Stimulated activated naive B cell treated with anti-CD40 and anti-IgM and Interleukin-4, amounts not matched to agents 10 μg/mL and 1 μg/mL and 100 μg/mL, for 72 hours (primary cell): ENCODE results near the gene RUNDC1.

ENCODE experiments used
- ATAC-seq, 2 donors: fragments of 150-1000 bp; cut with Tn5 transposase; replicated peaks; 2 replicates each; pipeline ENCODE4 v1.10.0; 2021; ENCODE audit warnings: moderate library complexity in 1 of 2
- DNase-seq: peaks from one replicate; pipeline ENCODE4 v3.0.0; 2021
- H3K27ac Mint-ChIP-seq: one replicate; pipeline ENCODE4 v1.8.0; 2022; ENCODE audit warnings: mild to moderate bottlenecking, mixed read lengths
- H3K27me3 Mint-ChIP-seq, 2 donors: one replicate each; pipeline ENCODE4 v1.8.0; 2022; ENCODE audit warnings: mixed read lengths in 2 of 2
- H3K36me3 Mint-ChIP-seq, 2 donors: one replicate each; pipeline ENCODE4 v1.8.0; 2022; ENCODE audit warnings: mixed read lengths in 2 of 2, mild to moderate bottlenecking in 1 of 2
- H3K4me1 Mint-ChIP-seq, 2 donors: one replicate each; pipeline ENCODE4 v1.8.0; 2022; ENCODE audit warnings: mixed read lengths in 2 of 2, mild to moderate bottlenecking in 1 of 2
- H3K4me3 Mint-ChIP-seq, 2 donors: one replicate each; pipeline ENCODE4 v1.8.0; 2022; ENCODE audit warnings: mild to moderate bottlenecking in 2 of 2, mixed read lengths in 2 of 2, moderate library complexity in 1 of 2
- H3K9me3 Mint-ChIP-seq, 2 donors: one replicate each; pipeline ENCODE4 v1.8.0; 2022; ENCODE audit warnings: mixed read lengths in 2 of 2, mild to moderate bottlenecking in 1 of 2

The RUNDC1 gene

DNA sequence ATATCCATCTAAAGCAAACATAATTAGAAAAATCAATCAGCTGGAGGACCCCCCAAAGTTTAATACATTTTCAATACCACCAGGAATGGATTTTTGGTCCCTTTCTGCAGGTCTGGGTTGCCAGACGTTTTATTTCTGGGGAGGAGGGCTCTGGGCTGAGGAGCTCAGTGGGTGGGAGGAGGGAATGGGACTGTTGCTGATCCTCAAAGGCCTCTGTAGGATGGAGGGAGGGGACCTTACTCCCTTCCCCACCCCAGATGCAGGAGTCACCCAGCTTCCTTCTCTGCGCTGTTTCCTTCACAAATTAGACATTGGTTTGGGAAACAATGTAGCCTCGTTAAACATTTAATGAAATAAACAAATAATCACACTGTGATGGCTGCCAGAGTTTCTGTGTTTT lies 51.3 kb downstream of the RUNDC1 start:
- ATAC-seq = no peak
- no peak overlapping the region for H3K4me3 Mint-ChIP-seq
- no peaks in the 10 kb centered on the region for H3K36me3 Mint-ChIP-seq
- no peak overlapping the region for H3K27ac Mint-ChIP-seq
- DNase-seq = no peak
- H3K4me1 Mint-ChIP-seq = peaks cover 0 to 2% of the 10 kb centered on the region in 2 donors
- H3K27me3 Mint-ChIP-seq = no peaks in the 10 kb centered on the region
- H3K9me3 Mint-ChIP-seq = no peaks in the 10 kb centered on the region

- Mint-ChIP-seq H3K4me1 (no peaks in the 10 kb centered on the region), H3K9me3 (no peaks in the 10 kb centered on the region), H3K4me3 (no peak overlapping the region), H3K27ac (no peak overlapping the region), H3K27me3 (no peaks in the 10 kb centered on the region), H3K36me3 (no peaks in the 10 kb centered on the region)
- ATAC-seq = no peak
- no peak for DNase-seq
Observed at GRCh38 chr17:43033948-43034881, 53.9 kb downstream of the RUNDC1 start.

- ATAC-seq (no peak), DNase-seq (no peak)
- Mint-ChIP-seq H3K36me3 (no peaks in the 10 kb centered on the region), H3K9me3 (no peaks in the 10 kb centered on the region), H3K27me3 (no peaks in the 10 kb centered on the region), H3K27ac (no peak overlapping the region), H3K4me3 (no peak overlapping the region), H3K4me1 (no peaks in the 10 kb centered on the region)
Observed at GRCh38 chr17:43034894-43035293, 54.5 kb downstream of the RUNDC1 start.

- Mint-ChIP-seq H3K27ac (no peak overlapping the region), H3K4me1 (no peaks in the 10 kb centered on the region), H3K27me3 (no peaks in the 10 kb centered on the region), H3K9me3 (no peaks in the 10 kb centered on the region), H3K36me3 (peaks cover 2 to 4% of the 10 kb centered on the region in 2 donors), H3K4me3 (no peak overlapping the region)
- ATAC-seq (no peak), DNase-seq (no peak)
Observed at GRCh38 chr17:43039646-43040045, 59.3 kb downstream of the RUNDC1 start.

- no peaks in the 10 kb centered on the region for H3K4me1 Mint-ChIP-seq
- H3K4me3 Mint-ChIP-seq = no peak overlapping the region
- DNase-seq (no peak), ATAC-seq (no peak)
- H3K9me3 Mint-ChIP-seq = no peaks in the 10 kb centered on the region
- H3K36me3 Mint-ChIP-seq = peaks cover 4% of the 10 kb centered on the region in 2 donors
- H3K27ac Mint-ChIP-seq = no peak overlapping the region
- H3K27me3 Mint-ChIP-seq = no peaks in the 10 kb centered on the region
Observed at GRCh38 chr17:43040655-43041054, 60.3 kb downstream of the RUNDC1 start.

- Mint-ChIP-seq H3K27me3 (no peaks in the 10 kb centered on the region), H3K36me3 (peaks cover 6% of the 10 kb centered on the region in 2 donors), H3K4me3 (no peak overlapping the region), H3K4me1 (no peaks in the 10 kb centered on the region), H3K27ac (no peak overlapping the region), H3K9me3 (no peaks in the 10 kb centered on the region)
- DNase-seq (no peak), ATAC-seq (no peak)
Observed at GRCh38 chr17:43042025-43042628, 61.8 kb downstream of the RUNDC1 start.
